ENCODE results near the gene S100Z. TPM values are rescaled to one million over a fixed set of nuclear protein-coding genes. Genes with fewer than 3 reads are reported as not detected.
A peak's percentile ranks its signal among the peaks of the same experiment; 100 is the strongest.
"Not testable (repeated sequence)": the region's sequence is repeated elsewhere in the genome, so short reads cannot be mapped to it uniquely, and the experiment has no call there.

Gene S100Z
- total RNA-seq, 1 experiment from 2014 or later = not detected

DNA sequence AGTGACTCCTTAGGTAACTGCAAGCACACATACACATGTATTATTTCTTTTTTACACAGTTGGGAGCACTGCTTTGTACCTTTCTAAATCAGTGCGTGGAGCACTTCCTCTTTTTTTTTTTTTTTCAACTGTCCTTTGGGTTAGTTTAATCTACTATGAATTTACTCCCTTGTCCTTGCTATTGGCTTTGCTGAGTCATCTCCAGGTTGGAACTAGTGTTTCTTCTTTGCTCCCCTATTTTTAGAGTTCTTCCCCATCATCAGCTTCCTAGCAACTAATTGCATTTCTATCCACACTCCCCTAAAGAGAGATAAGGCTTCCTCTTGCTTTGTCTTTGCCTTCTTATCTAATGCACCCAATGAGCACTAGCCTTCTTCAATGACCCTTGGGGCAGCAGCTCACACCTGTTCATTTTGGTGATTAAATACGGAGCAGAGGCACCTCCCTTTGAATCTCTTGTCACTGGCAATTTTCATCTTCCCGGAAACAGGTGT, 24.3 kb downstream of the S100Z start:
- H3K36me3 ChIP-seq = no peaks in the 10 kb centered on the region
- no peak overlapping the region for H3K27ac ChIP-seq
- no peaks in the 10 kb centered on the region for H3K27me3 ChIP-seq
- H3K9me3 ChIP-seq (replicated peaks) = no peaks in the 10 kb centered on the region
- peak in 1 of 2 experiments; percentile 18 for DNase-seq
- no peaks in the 10 kb centered on the region for H3K4me1 ChIP-seq
- H3K4me3 ChIP-seq = no peak overlapping the region

DNA sequence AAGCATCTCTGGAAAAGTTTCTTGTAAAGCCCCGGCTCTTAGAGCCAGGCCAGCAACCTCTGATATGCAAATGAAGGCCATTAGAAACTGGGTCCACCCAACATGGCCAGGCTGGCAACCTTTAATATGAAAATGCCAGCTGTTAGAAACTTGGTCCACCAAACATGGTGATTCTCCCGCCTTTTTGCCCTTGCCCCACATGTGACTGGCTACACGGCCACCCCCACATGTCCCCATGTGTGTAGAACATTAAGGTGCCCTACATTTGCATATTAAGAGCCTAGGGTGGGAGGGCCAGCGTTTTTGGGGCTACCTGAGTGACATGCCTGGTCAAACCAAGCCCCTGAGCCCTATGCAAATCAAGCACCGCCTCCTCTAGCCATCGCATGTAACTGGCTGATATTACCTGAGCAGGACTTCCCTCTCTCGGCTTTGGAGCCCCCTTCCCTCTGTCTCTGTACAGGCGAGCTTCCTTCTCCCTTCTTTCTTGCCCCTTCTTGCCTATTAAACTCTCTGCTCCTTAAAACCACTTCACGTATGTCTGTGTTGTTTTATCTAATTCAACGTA, 39.0 kb downstream of the S100Z start:
- no peak for DNase-seq
- no peaks in the 10 kb centered on the region for H3K36me3 ChIP-seq
- no peak overlapping the region for H3K4me3 ChIP-seq
- no peak overlapping the region for H3K27ac ChIP-seq
- H3K4me1 ChIP-seq = no peaks in the 10 kb centered on the region
- H3K27me3 ChIP-seq = no peaks in the 10 kb centered on the region
- H3K9me3 ChIP-seq (replicated peaks) = no peaks in the 10 kb centered on the region

DNA sequence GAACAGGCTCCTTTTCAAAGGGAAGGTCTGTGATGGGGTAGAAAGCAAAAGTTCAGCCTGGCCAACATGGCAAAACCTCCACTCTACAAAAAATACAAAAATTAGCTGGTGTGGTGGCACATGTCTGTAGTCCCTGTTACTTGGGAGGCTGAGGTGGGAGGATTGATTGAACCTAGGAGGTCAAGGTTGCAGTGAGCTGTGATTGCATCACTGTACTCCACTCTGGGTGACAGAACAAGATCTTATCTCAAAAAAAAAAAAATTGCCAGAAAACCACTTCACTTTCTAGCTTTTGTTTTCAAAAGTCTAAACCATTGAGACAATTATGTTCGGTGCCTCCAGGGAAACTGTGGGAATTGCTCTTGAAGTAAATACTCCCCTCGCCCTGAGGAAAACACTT, 43.5 kb downstream of the S100Z start:
- H3K27ac ChIP-seq = no peak overlapping the region
- H3K9me3 ChIP-seq (replicated peaks) = no peaks in the 10 kb centered on the region
- no peak for DNase-seq
- H3K36me3 ChIP-seq = no peaks in the 10 kb centered on the region
- H3K4me1 ChIP-seq = no peaks in the 10 kb centered on the region
- no peak overlapping the region for H3K4me3 ChIP-seq
- H3K27me3 ChIP-seq = no peaks in the 10 kb centered on the region

DNA sequence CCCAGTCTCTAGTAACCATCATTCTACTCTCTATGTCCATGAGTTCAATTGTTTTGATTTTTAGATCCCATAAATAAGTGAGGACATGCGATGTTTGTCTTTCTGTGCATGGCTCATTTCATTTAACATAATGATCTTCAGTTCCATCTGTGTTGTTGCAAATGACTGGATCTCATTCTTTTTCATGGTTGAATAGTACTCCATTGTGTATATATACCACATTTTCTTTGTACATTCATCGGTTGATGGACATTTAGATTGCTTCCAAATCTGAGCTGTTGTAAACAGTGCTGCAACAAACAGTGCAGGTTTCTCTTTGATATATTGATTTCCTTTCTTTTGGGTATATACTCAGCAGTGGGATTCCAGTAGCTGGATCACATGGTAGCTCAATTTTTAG, 46.4 kb downstream of the S100Z start:
- no peak overlapping the region for H3K4me3 ChIP-seq
- H3K9me3 ChIP-seq (replicated peaks) = no peaks in the 10 kb centered on the region
- H3K4me1 ChIP-seq = no peaks in the 10 kb centered on the region
- H3K27me3 ChIP-seq = no peaks in the 10 kb centered on the region
- H3K27ac ChIP-seq = no peak overlapping the region
- DNase-seq = no peak
- H3K36me3 ChIP-seq = no peaks in the 10 kb centered on the region

DNA sequence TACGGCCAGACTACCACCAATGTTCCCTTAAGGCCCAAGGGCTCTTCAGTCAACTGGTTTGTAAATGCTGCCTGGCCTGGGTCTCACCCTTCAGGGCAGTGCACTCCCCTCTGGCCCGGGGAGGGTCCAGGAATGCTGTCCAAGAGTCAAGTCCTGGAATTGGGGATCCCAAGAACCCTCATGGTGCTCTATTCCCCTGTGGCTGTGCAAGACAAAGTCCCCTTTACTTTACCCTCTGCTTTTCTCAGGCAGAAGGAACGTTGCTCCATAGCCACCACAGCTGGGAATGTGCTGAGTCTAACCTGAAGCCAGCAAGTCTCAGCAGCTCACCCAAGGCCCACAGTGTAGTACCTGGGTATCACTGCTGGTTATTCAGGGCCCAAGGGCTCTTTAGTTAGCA, 51.7 kb downstream of the S100Z start:
- no peak overlapping the region for H3K27ac ChIP-seq
- no peaks in the 10 kb centered on the region for H3K27me3 ChIP-seq
- H3K36me3 ChIP-seq = no peaks in the 10 kb centered on the region
- no peaks in the 10 kb centered on the region for H3K4me1 ChIP-seq
- H3K4me3 ChIP-seq = no peak overlapping the region
- DNase-seq = no peak
- H3K9me3 ChIP-seq (replicated peaks) = no peaks in the 10 kb centered on the region; the same call in 1 of the 2 replicates

DNA sequence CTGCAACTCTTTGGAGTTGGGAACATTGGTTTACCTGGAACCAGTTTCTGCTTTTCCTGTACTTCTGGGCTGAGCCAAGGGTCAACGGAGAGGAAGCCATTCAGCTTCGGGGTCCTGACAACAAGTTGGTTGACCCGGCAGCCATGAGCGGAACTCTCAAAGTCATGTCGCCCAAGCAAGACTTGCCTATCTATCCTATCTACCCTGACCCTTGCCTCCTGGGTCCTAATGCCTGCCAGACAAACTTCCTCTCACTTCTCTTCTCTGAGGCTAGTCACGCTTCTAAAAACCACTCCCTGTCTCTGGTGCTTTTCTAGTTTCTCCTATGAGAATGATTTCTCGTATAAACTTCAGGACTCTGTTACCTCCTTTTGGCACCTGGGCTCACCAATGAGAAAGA, 58.4 kb downstream of the S100Z start:
- Histone ChIP-seq H3K9me3 (replicated peaks) (no peaks in the 10 kb centered on the region; the same call in 1 of the 2 replicates), H3K36me3 (no peaks in the 10 kb centered on the region), H3K4me3 (no peak overlapping the region), H3K27ac (no peak overlapping the region), H3K27me3 (no peaks in the 10 kb centered on the region), H3K4me1 (no peaks in the 10 kb centered on the region)
- no peak for DNase-seq

DNA sequence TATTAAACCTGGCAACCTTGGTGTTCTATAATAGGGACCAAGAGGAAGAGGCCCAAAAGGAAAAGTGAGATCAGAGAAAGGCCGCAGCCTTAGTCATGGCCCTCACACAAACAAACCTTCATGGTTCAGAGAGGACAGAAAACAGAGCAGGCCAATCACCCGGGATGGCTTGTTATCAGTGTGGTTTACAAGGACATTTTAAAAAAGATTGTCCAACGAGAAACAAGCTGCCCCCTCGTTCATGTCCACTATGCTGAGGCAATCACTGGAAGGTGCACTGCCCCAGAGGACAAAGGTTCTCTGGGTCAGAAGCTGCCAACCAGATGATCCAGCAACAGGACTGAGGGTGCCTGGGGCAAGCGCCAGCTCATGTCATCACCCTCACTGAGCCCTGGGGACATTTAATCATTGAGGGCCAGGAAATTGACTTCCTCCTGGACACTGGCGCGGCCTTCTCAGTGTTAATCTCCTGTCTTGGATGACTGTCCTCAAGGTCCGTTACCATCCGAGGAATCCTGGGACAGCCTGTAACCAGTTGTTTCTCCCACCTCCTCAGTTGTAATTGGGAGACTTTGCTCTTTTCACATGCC, 60.6 kb downstream of the S100Z start:
- not testable (repeated sequence) for H3K4me3 ChIP-seq; H3K27me3 ChIP-seq; H3K4me1 ChIP-seq; H3K9me3 ChIP-seq (replicated peaks); H3K27ac ChIP-seq; H3K36me3 ChIP-seq; DNase-seq

DNA sequence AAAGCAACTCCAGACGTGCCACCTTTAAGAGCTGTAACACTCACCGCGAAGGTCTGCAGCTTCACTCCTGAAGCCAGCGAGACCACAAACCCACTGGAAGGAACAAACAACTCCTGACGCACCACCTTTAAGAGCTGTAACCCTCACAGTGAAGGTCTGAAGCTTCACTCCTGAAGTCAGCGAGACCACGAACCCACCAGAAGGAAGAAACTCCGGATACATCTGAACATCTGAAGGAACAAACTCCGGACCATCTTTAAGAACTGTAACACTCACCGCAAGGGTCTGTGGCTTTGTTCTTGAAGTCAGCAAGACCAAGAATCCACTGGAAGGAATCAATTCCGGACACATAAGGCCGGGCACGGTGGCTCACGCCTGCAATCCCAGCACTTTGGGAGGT, 64.9 kb downstream of the S100Z start:
- H3K36me3 ChIP-seq; H3K4me3 ChIP-seq; H3K4me1 ChIP-seq; H3K27me3 ChIP-seq; DNase-seq; H3K27ac ChIP-seq; H3K9me3 ChIP-seq (replicated peaks): not testable (repeated sequence)

DNA sequence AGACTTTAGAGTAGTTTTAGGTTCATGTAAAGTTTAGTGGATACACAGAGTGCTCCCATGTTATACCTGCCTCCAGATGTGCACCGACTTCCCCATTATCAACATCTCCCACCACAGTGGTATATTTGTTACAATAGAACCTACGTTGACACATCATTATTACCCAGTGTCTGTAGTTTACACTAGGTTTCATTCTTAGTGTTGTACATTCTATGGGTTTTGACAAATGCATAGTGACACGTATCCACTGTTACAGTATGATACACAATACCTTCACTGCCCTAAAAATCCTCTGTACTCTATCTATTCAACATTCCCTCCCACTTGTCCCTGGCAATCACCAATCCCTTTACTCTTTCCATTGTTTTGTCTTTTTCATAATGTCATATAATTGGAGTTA, 68.7 kb downstream of the S100Z start:
- Histone ChIP-seq H3K27ac (no peak overlapping the region), H3K36me3 (no peaks in the 10 kb centered on the region), H3K9me3 (replicated peaks) (no peaks in the 10 kb centered on the region), H3K27me3 (no peaks in the 10 kb centered on the region), H3K4me3 (no peak overlapping the region), H3K4me1 (no peaks in the 10 kb centered on the region)
- no peak for DNase-seq

DNA sequence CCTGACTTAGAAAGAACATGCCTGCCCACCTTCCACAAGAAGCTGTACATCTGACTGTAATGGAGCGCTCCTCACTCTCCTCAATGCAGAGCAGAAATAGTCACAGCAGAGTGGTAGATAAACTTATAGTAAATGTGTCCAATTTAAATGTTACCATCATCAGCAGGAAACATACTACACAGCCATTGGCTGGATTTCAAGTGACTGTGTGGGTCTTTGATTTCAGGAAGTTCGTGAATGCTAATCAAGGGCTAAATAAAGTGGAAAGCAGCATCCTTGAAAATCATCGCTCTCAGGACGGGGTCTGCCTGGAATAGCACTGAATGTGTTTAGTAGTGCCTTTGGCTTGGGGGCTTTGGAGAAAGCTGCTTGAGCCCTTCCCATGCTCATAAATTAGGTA, 70.7 kb downstream of the S100Z start:
- Histone ChIP-seq H3K4me3 (no peak overlapping the region), H3K27me3 (no peaks in the 10 kb centered on the region), H3K4me1 (no peaks in the 10 kb centered on the region), H3K36me3 (no peaks in the 10 kb centered on the region), H3K9me3 (replicated peaks) (no peaks in the 10 kb centered on the region), H3K27ac (no peak overlapping the region)
- DNase-seq = no peak

DNA sequence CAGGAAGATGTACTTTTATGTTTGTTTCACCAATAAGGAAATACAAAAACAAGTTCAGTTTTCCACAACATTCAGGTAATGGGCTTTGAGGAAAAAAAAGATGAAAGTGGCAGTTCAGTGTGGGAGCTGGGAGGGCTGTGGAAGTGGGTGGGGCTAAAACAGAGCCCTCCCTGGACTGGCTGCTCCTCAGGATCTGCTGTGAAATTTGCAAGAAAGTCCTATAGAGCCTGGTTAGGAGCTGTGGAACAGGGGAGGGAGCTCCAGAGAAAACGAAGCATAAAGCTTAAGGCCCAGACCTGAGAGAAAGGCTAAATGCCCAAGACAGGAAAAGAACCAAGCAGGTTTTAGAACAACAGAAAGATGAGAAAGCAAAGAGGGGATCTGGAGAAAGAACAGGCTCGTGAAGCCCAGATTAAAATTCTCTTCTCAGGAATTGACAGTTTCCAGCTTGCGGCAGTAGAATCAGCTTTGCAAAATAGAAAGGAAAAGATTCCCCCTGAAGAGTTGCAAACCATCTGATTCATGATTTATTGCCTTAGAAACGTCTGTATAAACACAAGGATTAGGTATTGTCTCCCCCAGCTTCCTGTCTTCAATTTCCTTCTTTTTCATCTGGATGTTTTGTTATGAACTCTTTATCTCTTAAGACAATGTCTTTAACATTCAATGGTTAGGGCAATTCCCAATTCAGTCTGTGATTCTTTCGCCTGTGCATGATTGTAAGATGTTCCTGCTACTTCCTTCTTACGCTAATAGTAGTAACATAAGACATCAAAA, 76.7 kb downstream of the S100Z start:
- no peak for DNase-seq
- H3K4me3 ChIP-seq = no peak overlapping the region
- H3K27ac ChIP-seq = no peak overlapping the region
- H3K4me1 ChIP-seq = no peaks in the 10 kb centered on the region
- H3K27me3 ChIP-seq = no peaks in the 10 kb centered on the region
- no peaks in the 10 kb centered on the region for H3K9me3 ChIP-seq (replicated peaks)
- H3K36me3 ChIP-seq = no peaks in the 10 kb centered on the region

DNA sequence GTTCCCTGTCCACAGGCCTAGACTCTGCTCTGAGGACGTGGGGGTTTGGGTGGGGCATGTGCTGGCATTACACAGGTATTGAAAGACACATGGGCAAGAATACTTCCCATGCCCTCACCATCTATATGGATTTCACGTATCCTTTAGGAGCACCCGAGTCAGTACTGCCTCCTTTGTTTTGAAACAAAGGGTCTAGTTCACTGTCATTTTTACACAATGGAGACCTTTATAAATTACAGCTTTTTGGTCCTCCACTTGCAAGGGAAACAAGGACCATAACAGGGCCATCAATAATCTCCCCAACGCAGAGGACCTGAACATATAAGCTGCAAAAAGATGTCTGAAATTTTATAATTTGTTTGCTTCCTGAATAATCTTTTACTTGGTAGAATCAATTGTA, 78.1 kb downstream of the S100Z start:
- no peaks in the 10 kb centered on the region for H3K27me3 ChIP-seq
- DNase-seq = no peak
- H3K9me3 ChIP-seq (replicated peaks) = no peaks in the 10 kb centered on the region
- no peak overlapping the region for H3K4me3 ChIP-seq
- H3K27ac ChIP-seq = no peak overlapping the region
- H3K4me1 ChIP-seq = no peaks in the 10 kb centered on the region
- no peaks in the 10 kb centered on the region for H3K36me3 ChIP-seq

DNA sequence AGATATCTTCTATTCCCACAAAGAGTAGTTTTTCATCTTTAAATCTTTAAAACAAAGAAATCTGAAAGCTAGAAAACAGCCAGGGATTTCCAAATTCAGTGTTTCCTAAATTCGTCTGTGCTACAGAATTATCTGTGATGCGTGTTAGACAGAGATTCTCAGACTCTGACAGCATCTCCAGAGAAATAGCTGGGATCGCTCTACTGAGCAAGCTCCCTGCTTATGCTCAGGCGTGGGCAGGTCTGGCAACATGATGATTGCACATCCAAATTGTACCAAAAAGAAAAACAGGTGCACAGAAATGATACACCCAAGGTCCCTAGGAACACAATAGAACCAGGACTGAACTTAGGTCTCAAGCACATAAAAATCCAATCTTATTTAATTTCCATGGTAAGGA, 80.3 kb downstream of the S100Z start:
- no peaks in the 10 kb centered on the region for H3K9me3 ChIP-seq (replicated peaks)
- H3K4me3 ChIP-seq = no peak overlapping the region

DNA sequence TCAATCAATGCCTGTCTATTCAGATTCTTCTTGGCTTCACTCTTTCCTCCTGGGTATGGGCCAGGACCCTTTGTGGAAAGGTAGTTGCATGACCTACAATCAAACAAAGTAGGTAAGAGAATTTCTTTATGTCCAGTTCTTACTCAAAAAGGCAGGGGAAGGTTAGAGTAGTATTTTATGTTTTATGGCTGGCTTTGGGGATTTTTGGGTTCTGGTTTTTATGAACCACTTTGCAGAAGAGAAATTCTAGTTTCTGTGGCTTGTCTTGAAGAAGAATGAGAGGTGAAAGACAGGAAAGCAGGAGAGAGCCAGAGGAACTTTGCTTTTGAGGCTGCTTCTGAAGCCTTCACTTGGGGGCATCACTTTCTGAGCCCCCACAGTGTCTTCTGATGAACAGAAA, 88.4 kb downstream of the S100Z start:
- DNase-seq = no peak
- Histone ChIP-seq H3K4me3 (no peak overlapping the region), H3K27ac (no peak overlapping the region), H3K4me1 (no peaks in the 10 kb centered on the region), H3K36me3 (no peaks in the 10 kb centered on the region), H3K9me3 (replicated peaks) (no peaks in the 10 kb centered on the region), H3K27me3 (no peaks in the 10 kb centered on the region)

More for the DNA sequence above, 80.3 kb downstream of the S100Z start:
- H3K27me3 ChIP-seq = no peaks in the 10 kb centered on the region
- no peaks in the 10 kb centered on the region for H3K36me3 ChIP-seq
- no peak for DNase-seq
- no peaks in the 10 kb centered on the region for H3K4me1 ChIP-seq
- H3K27ac ChIP-seq = no peak overlapping the region

DNA sequence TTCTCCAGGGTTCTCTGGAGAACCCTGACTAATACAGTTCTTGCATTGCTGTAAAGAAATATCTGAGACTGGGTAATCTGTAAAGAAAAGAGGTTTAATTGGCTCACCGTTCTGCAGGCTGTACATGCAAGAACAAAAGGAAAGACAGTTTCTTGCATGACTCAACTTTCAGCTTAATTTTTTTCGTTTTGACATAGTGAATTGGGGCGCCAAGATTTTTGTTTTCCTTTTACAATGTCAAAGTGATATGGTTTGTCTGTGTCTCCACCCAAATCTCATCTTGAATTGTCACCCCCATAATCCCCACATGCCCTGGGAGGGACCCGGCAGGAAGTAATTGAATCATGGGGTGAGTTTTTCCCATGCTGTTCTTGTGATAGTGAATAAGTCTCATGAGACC, 91.2 kb downstream of the S100Z start:
- Histone ChIP-seq H3K36me3 (no peaks in the 10 kb centered on the region), H3K27me3 (no peaks in the 10 kb centered on the region), H3K9me3 (replicated peaks) (no peaks in the 10 kb centered on the region), H3K27ac (no peak overlapping the region), H3K4me1 (no peaks in the 10 kb centered on the region), H3K4me3 (no peak overlapping the region)
- no peak for DNase-seq
